HG02623 (cell line): Measurements from ENCODE around the gene SLC1A2.

ENCODE experiments used
- ATAC-seq: cut with Tn5 transposase; IDR thresholded peaks from one replicate; pipeline ENCODE4 v1.9.1; 2021; ENCODE audit warnings: moderate library complexity; ENCODE audit not compliant: unreplicated experiment

SLC1A2 gene

DNA sequence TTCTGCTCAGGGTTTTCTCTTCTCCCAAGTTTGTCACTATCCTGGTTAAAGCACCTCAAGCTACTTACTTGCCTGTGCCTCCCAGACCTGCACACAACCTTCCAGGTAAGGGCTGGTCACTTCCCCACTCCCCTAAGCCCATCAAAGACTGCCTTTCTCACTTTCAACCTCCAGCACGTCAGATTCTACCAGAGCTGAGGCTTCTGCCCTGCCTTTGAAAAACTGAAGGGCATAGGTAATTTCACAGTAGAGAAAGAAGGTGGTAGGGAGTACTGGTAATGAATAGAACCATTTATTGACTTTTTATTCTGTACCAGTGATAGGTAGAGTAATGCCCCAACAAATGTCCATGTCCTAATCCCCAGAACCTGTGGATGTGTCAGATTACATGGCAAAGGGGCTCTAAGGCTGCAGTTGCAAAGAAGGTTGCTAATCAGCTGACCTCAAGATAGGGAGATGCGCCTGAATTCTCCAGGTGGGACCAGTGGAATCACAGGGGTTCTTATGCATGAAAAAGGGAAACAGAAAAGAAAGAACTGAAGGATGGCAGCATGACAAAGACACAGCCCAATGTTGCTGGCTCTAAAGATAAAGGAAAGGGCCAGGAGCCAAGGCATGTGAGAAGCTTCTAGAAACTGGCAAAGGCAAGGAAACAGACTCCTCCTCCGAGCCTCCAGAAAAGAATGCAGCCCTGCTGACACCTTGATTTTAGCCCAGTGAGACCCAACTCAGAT lies 89.0 kb downstream of the SLC1A2 start:
- ATAC-seq: no peak

DNA sequence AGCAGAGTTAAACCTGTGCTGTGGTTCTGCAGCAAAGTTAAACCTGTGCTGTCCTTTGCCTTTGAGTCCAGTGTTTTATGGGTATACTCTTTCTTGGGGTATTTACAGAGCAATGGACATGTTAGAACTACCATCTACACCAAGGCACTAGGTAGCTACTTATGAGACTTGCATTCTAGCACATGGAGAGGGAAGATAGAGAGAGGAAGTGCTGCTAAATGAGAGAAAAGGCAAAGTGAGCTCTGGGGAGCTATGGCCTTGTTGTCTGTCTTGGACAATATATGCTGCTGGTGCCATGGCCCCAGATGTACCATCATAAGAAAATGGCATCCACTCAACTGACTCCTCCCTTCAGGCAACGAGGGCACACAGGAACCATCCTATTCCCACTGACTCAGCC lies 91.5 kb downstream of the SLC1A2 start:
- ATAC-seq: no peak

DNA sequence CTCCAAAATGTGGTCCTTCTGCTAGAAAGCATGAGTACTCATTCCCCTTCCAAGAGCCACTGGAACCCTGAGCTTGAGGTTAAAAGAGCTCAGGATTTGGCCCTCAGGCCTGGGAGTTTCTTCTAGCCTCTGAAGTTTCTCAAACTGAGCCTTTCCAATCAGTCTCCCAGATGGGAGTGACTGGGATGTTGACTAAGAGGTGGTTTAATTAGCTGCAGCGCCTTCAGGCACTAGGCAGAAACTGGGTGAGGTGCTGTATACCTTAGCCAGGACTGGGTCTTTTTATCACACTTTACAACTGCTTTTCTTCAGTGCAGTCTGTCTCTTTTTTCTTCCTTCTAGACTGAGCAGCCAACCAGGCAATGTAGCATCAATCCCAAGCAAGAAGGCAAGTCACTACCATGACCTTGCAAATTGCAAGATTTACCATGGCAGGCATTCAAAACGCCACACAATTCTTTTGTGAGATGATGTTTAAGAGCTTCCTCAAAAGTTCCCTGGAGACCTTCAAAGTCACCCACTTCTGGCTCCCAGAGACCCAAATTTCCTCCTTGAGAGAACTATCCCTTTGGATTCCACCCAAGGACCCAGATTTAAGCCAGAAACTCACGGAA lies 93.0 kb downstream of the SLC1A2 start:
- ATAC-seq: no peak

DNA sequence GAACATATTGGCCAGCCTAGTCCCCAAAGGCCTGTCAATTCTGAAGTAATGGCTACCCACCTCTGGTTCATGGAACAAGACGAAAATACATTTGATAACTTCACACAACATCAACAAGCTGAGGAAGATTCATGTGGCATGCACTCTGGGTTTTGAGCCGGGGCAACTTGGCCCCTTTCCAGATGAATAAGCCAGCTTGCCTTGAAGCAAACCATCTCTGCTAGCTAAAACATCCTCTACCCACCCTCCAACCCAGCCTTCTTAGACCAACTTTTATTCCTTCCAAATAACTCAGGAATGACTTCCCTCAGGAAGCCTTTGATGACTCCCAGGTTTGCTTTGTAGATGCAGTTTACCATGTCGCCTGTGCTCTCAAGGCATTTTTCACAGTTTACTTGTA lies 94.4 kb downstream of the SLC1A2 start:
- no peak for ATAC-seq

DNA sequence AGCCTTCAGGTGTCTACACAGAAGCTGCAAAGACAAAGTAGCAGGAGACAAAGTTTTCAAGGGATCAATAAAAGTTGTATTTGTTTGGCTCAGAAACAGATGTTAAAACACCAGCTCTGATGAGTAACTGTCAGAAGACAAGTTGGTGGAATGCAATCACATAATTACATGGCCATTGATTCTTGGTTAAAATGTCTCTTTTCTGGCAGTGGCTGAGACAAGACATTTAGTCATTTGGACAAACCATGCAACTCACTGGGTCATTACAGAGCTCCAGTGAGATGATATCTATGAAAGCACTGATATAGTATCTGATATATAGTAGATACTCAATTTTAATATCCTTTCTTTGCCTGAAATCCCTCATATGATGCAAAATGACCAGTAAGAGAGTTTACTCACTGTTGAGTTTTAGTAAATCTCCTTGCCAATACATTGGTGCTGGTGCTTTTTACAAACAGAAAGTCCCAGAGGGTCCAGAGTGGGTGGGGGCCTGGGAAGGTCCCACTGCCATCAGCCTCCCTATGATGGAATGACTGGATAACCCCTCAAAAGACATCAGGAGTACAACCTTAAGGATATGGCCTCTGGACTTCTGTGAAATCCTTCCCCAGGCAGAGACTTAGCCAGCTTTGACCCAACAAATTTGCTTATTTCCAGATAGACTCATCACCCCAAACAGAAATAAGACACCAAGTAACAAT lies 95.0 kb downstream of the SLC1A2 start:
- ATAC-seq: no peak

DNA sequence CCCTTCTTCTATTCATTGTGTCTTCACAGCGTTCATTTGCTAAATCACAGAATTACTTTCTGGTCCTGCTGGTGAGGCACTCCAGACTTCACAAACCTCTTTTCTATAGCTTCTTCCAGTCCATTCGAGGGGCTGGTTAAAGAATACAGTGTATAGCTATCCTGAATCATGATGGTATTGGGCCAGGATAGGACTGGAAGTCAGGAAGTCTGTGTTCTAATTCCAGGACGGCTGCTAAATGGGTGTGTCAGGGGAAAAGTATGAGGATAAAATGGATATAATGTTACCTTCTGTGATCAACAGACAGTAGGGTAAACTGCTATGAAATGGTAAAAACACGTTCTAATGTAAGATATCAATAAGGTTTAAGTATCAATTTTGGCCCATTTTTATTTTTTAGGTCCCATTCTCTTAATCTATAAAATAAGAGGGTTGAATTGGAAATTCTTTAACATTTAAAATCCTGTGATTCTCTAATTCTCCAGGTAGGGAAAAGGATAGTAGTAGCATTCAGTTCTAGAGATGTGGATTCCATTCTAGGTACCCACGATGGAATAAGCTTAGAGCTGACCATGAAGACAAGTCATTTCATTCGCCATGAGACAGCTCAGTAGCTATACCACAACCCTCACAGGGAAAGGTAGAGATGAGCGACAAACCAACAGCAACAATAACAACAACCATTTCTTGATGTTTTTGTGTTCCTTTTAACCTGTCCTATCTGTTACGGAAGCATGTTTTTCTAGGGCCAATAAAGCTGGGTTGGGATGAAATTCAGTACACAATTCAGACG lies 96.1 kb downstream of the SLC1A2 start:
- ATAC-seq: no peak

DNA sequence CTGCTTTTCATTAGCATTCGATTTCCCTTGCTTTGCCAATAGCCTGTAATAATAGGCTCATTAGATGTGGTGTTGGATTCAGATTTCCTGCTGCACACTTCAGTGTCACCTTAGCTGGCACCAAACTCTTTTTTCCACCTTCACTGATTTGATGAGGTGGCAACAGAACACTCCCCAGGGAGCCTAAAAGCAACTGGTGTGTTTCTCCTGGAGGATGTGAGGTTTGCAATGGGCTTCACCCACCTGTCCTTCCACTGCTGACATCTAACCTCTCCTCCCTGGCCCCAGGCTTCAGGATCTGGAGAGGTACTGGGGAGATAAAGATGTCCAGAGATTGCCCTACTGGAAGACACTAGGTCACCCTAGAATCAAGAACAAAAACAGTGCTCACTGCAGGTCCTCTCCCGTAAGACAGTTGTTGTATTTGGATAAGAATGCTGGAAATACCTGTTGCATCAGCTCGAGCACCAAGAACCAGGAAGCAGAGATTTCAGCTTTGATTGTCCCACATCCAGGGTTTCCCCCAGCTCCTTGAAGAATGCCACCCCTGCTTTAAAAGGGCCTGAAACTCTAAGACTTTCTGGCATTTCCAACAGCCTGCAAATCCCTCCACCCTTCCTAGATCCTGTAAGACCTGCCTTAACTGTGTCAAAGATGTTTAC lies 96.9 kb downstream of the SLC1A2 start:
- ATAC-seq: no peak

DNA sequence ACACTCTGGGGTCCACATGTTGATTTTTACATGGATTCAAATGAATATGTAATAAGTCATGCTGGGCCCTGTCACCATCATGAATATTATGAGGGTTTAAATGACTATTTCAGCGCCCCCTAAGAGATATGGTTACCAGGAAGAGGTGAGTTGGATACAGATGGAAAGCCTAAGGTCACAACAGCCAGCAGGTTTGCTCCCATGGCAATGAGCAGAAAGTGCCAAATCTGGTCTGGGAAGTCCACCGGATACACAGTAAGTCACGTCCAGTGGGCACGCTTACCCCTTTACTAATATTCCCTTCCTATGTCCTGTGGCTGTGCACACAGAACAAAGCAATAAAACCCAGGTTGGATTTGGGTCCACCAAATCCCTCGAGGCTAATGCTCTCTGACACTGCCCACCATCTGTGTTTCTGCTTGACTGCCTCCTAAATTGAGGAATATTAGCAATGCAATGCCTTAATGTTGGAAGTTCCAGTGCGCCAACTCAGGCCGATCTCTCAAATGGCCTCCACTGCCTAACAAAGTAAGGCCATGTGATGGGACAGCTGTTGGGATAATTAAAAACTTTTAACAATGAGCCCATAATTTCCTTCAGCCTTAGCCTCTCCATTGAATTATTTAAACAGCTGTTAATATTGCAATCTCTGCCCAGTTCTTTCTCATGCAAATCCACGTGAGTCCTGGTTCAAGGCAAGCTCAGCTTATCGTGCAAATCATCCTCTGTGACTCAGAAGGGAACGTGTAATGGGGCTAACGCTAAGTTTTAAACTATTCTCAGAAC lies 97.6 kb downstream of the SLC1A2 start:
- ATAC-seq: no peak

DNA sequence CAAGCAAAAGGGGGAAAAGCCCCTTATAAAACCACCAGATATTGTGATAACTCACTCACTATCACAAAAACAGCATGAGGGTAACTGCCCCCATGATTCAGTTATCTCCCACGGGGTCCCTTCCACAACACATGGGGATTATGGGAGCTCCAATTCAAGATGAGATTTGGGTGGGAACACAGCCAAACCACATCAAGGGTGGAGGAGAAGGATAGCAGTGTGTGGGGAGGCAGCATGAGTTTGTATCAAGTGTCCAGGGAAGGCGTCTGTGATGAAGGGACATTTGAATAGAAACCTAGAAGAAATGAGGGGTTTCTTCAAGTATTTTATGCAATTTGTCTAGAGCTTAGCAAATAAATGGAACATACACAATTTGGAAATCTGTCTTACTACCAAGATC lies 98.2 kb downstream of the SLC1A2 start:
- no peak for ATAC-seq

DNA sequence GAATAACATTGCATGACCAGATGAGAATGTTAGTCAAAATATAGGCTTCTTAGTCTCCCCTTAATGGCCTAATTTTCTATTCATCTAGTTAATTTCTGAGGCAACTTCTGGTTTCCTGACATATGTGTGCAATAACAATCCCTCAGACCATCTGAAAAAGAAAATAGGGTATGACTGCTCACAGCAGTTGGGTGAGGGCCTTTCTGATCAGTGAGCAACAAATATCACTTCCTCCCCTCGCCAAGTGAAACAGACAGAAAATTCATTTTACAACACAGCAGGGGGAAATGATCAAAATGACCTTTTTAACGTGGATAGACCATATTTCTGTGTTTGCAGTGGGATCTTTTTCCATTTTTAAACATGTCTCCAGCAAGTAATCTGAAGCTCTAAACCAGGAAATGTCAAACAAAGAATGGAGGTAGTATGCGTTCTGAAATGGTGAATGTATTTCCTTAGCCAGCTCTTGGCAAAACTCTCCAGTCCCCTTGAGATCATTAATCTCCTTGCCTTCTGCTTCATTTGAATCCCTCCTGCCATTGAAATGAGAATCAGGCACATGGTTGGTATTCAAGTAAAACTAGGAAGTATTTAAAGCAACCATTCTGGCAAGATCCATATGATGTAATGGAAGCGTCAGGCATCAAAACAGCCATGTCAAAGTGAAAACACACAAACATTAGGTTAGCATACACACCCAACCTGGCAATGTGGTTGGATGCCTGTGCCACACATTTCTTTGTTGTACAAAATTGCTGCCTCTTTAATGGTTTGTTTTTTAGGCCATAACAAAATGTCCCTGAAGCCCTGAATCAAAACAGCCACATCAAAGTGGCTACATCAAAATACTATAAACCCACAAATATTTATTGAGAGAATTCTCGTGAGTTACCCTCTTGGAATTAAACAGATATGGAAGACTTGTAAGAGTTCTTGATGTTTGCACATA lies 100.1 kb downstream of the SLC1A2 start:
- ATAC-seq: no peak

DNA sequence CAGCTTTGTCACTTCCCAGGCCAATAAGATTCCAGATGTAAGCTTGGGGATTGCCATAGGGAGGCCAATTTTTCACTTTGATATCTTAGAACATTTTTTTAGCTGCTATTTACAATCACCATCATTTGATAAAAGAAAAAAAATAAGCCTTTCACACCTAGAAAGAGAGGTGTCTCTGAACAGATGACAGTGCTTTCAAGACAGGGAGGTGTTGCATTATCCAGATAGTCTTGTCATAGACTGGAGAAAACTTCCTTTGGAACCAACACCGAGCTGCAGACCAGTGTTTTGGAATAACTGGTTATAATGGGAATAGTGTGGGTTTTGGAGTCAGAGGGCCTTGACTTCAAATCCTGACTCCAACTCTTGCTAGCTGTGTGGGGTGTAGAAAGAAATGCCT lies 101.0 kb downstream of the SLC1A2 start:
- ATAC-seq: no peak

DNA sequence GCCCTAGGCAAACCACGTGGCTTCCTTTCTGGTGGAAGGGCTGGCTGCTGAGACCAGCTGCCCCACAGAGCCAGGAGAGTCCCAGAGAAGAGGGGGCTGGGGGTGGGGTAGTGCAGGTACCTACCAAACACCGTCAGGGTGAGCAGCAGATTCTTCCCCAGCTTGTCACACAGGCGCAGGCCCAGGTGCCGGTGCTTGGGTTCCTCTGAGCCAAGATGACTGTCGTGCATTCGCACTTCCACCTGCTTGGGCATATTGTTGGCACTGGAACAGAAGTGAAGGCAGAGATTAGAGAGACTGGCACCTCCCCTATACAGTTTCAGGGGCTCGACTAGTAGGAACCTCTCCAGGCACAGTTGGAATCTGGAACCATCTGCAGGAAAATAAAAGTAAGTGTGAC lies 102.1 kb downstream of the SLC1A2 start:
- ATAC-seq: no peak

DNA sequence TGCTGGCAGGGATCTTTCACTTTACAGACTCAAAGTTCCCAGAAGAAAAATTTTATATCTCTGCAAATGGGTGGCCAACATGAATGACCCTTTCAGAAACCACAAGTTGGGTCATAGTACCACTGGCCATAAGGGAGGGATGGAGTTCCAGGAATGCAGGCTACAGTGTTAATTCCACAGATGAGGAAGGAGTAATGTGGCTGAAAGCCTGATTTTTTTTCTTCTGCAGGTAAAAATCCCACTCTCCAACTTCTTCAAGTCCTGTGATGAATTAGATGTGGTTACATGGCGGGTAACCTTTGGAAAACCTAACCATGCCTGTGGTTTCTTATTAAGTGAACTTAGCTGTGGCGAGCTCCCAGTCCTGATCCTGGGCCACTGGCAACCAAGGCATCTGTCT lies 103.2 kb downstream of the SLC1A2 start:
- no peak for ATAC-seq

DNA sequence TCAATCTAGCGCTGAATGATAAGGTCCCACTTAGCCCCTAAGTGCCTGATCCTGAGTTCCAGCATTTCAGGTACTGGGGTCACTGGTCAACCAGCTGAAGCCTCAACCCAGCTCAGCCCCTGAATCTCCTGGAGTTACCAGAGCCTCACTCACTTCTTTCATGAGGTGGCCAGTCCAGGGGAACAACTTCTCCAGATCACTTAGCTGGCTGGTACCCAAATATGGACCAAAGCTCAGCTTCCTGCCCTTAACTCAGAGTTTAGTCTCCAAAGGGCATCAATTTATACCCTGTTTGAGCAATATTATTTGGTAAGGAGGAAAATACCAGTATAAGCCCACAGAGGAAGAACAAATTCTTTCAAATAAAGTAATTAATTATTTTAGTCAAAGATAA lies 105.6 kb downstream of the SLC1A2 start:
- no peak for ATAC-seq

DNA sequence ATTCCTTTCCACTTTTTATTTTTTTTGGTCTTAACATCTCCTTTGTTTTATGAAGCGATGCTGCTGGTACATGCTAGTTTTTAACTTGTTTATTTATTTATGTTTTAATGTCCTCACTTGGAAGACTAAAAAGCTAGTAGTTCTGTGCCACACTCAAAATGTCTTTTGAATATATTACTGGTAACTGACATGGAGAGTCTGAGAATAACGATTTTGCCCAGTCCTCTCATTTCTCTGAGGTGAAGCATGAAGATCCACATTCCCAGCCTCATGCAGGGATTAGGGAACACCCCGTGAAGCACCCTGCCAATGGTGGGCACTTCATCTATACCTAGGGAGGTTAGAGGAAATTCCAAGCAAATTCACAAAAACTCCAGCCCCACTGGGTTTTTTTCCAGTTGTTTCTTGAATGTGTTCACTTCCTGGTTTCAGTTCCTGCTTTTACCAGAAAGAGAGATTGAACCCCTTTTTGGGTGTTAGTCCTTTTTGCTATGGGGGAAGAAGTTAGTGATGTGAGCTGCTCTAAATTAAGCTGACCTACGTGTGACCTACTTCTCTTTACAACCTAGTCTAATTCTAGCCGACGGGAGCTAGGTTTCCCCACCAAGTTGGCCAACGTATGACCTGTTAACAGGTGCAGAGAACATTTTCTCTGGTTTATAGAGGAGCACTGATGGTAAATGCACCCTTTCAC lies 106.1 kb downstream of the SLC1A2 start:
- peak; percentile 91 for ATAC-seq

DNA sequence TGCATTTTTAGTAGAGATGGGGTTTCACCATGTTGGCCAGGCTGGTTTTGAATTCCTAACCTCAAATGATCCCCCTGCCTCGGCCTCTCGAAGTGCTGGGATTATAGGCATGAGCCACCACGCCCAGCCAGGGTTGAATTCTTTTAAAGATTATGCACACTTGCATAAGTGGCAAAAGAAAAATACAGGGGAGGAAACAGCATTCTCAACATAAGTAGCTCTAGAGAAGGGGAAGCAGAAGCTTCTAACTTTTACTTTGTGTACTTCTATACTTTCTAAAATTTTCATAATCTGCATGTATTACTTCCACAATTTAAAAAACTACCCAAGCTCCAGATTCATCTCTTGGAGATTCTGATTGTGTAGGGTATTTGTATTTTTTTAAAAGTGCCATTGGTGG lies 108.0 kb downstream of the SLC1A2 start:
- ATAC-seq: no peak

DNA sequence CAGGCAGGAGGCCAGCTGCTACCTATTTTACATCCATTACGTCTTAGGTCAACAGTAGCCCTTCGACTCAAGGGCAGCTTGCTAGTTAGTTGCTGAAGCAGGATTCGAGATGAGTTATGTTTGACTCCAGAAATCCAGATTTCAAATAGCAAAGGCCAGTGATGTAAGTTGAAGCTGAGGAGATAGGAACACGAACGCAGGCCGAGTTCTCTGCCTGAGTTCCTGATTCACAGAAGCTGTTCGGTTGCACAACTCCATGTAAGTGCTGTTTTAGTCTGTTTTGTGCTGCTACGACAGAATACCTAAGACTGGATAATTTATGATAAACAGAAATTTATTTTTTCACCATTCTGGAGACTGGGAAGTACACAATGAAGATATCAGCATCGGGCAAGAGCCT lies 111.2 kb downstream of the SLC1A2 start:
- ATAC-seq: no peak

DNA sequence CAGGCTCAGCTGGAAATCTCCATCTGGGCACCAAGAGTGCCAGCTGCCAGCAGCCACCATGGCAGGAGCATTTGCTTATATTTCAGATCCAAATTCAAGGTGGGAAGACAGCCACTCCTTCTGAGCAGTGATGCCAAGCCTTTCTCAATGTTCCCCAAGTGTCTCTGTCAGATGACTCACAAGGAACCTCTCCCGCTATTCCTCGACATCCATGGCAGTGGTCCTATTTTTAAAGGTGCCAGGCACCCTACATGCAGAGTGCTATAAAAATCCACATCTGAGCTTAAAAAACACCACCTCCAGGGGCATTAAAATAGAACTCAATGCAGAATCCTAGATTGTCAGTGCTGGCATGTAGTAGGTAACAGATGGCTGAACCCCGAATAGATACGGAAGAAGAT lies 112.1 kb downstream of the SLC1A2 start:
- no peak for ATAC-seq
